Dedifferentiated amniotic fluid mesenchymal stem cell (primary cell): Measurements from ENCODE around the gene WIPF3.

Source experiments
- DNase-seq: peaks from one replicate; pipeline ENCODE4 v3.0.0-alpha.2; 2016; ENCODE audit errors: extremely low spot score

WIPF3 gene

GRCh38 chr7:29806208-29806994 lies at the start of gene WIPF3:
WIPF3 (plus strand) TSS chr7:29806508; CDS start chr7:29834725, 28,217 bp downstream.
- no peak for DNase-seq

GRCh38 chr7:29763266-29763665 lies 43.0 kb upstream of the WIPF3 start:
- no peak for DNase-seq

GRCh38 chr7:29764227-29764626 lies 42.1 kb upstream of the WIPF3 start:
- DNase-seq = no peak

GRCh38 chr7:29765490-29765889 lies 40.8 kb upstream of the WIPF3 start:
- DNase-seq = no peak

GRCh38 chr7:29770371-29770770 lies 35.9 kb upstream of the WIPF3 start:
- DNase-seq = no peak

GRCh38 chr7:29771081-29771816 lies 35.1 kb upstream of the WIPF3 start:
- DNase-seq = no peak

- no peak for DNase-seq
These were observed 27.3 kb upstream of the WIPF3 start for GRCh38 chr7:29779017-29779416.

GRCh38 chr7:29780346-29780745 lies 26.0 kb upstream of the WIPF3 start:
- no peak for DNase-seq

GRCh38 chr7:29783671-29784070 lies 22.6 kb upstream of the WIPF3 start:
- no peak for DNase-seq

- no peak for DNase-seq
These were observed 12.8 kb upstream of the WIPF3 start for GRCh38 chr7:29793507-29793906.

GRCh38 chr7:29794959-29795629 lies 11.2 kb upstream of the WIPF3 start:
- no peak for DNase-seq

- no peak for DNase-seq
These were observed 10.4 kb upstream of the WIPF3 start for GRCh38 chr7:29795696-29796580.

GRCh38 chr7:29797112-29797944 lies 9.0 kb upstream of the WIPF3 start:
- no peak for DNase-seq

- no peak for DNase-seq
These were observed 7.9 kb upstream of the WIPF3 start for GRCh38 chr7:29798422-29798821.

- DNase-seq = no peak
These were observed 4.4 kb upstream of the WIPF3 start for GRCh38 chr7:29801929-29802328.

GRCh38 chr7:29805031-29805430 lies 1.3 kb upstream of the WIPF3 start:
- DNase-seq = no peak

- DNase-seq = no peak
These were observed 461 bp upstream of the WIPF3 start for GRCh38 chr7:29805886-29806207.

GRCh38 chr7:29806995-29807841 lies 910 bp downstream of the WIPF3 start:
- DNase-seq = no peak

GRCh38 chr7:29808075-29808801 lies 1.9 kb downstream of the WIPF3 start:
- DNase-seq = no peak
